HG03060 (cell line): Measurements from ENCODE around the gene FUT8.

Experiments
- ATAC-seq: cut with Tn5 transposase; IDR thresholded peaks from one replicate; pipeline ENCODE4 v1.9.1; 2021; ENCODE audit warnings: low read depth, moderate number of reproducible peaks; ENCODE audit not compliant: unreplicated experiment

The FUT8 gene

GRCh38 chr14:65412032-65412846 is at the start of gene FUT8:
Gene FUT8 (plus strand): TSS chr14:65412730. CDS start chr14:65561564, 148,834 bp downstream.
- ATAC-seq: peak; percentile 52

- ATAC-seq: no peak
These were observed 45.5 kb upstream of the FUT8 start for GRCh38 chr14:65366802-65367565.

GRCh38 chr14:65369560-65369959 is 43.0 kb upstream of the FUT8 start:
- ATAC-seq: no peak

GRCh38 chr14:65370801-65371248 is 41.7 kb upstream of the FUT8 start:
- no peak for ATAC-seq

- no peak for ATAC-seq
These were observed 40.7 kb upstream of the FUT8 start for GRCh38 chr14:65371784-65372183.

GRCh38 chr14:65373016-65373670 is 39.4 kb upstream of the FUT8 start:
- no peak for ATAC-seq

- ATAC-seq: no peak
These were observed 38.9 kb upstream of the FUT8 start for GRCh38 chr14:65373671-65374039.

- no peak for ATAC-seq
These were observed 35.0 kb upstream of the FUT8 start for GRCh38 chr14:65377576-65377975.

GRCh38 chr14:65382586-65382985 is 29.9 kb upstream of the FUT8 start:
- ATAC-seq: no peak

GRCh38 chr14:65387171-65387570 is 25.4 kb upstream of the FUT8 start:
- ATAC-seq: no peak

- no peak for ATAC-seq
These were observed 24.9 kb upstream of the FUT8 start for GRCh38 chr14:65387628-65388027.

GRCh38 chr14:65392296-65392695 is 20.2 kb upstream of the FUT8 start:
- ATAC-seq: no peak

GRCh38 chr14:65396082-65396910 is 16.2 kb upstream of the FUT8 start:
- ATAC-seq: no peak

GRCh38 chr14:65403231-65403630 is 9.3 kb upstream of the FUT8 start:
- no peak for ATAC-seq

GRCh38 chr14:65408113-65408512 is 4.4 kb upstream of the FUT8 start:
- ATAC-seq: no peak

GRCh38 chr14:65410640-65411039 is 1.9 kb upstream of the FUT8 start:
- ATAC-seq: no peak

GRCh38 chr14:65411656-65412031 is 886 bp upstream of the FUT8 start:
- peak; percentile 35 for ATAC-seq

GRCh38 chr14:65412856-65413738 is 567 bp downstream of the FUT8 start:
- no peak for ATAC-seq

- no peak for ATAC-seq
These were observed 1.2 kb downstream of the FUT8 start for GRCh38 chr14:65413739-65414045.
